HG03565 (cell line): ENCODE measurements around the gene GSTM3.
"Not testable (repeated sequence)": the region's sequence is repeated elsewhere in the genome, so short reads cannot be mapped to it uniquely, and the experiment has no call there.

ENCODE experiments used
- ATAC-seq: cut with Tn5 transposase; IDR thresholded peaks from one replicate; pipeline ENCODE4 v1.9.1; 2021; ENCODE audit warnings: mild to moderate bottlenecking, moderate library complexity; ENCODE audit not compliant: unreplicated experiment

The GSTM3 gene

DNA sequence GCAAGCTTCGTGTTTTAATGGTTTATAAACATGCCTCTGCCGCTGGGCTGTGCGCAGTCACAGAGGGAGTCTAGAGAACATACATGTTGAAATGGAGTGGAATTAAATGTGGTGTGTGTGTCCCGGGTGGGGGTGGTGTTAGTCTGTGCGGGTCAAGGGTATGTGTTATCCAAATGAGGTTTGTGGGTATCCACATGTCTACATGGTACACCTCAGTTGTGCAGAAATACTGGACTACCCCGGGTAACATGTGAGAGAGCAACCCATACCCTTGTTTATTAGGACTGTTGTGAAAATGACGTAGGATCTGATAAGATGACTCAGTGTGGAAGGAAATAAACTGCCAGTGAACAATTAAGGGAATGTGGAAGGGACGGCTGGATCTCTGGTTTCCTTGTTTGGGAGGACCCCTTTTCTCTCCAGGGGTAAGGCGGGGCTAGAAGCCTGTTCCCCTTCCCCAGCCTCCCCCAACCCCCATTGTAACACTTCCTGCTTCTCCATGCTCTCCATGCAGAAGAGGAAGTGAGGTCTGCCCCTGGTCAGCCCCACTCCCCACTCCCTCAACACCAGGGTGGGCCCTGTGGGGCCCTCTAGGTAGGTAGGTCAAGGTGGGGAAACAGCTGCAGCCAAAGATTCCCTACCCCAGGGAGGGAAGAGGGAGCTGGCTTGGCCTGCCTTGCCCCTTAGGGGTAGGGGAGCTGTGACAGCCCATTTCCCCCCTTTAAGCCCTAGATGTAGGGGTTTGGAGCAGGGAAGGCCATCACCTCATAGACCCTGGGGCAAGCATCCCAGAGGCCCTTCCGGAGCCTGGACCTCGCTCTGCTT is 22.2 kb upstream of the GSTM3 start:
- ATAC-seq: no peak

DNA sequence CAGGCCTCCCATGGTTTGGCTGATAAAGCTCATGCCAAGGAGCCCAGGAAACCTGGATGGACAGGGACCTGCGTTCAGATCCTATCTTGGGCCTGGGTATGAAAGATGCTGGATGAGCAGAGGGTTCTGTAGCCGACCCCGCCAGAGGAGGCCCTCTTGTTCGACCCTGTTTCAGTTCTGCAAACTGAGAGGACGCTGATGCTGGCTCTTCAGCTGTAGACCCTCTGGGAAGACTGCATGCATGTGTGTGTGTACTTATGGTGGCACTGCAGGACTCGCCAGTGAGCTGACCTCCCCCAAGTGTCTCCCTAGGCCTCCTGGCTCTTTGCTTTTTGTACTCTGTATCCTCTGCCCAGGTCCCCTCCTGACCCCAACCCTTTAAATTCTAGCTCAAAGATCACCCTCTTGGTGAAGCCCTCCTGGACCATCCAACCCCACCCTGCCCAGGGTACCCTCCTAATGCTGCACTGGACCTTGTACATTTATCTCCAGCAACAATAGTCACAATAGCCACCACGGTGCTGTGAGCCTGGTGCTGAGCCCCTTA is 21.3 kb upstream of the GSTM3 start:
- ATAC-seq: no peak

DNA sequence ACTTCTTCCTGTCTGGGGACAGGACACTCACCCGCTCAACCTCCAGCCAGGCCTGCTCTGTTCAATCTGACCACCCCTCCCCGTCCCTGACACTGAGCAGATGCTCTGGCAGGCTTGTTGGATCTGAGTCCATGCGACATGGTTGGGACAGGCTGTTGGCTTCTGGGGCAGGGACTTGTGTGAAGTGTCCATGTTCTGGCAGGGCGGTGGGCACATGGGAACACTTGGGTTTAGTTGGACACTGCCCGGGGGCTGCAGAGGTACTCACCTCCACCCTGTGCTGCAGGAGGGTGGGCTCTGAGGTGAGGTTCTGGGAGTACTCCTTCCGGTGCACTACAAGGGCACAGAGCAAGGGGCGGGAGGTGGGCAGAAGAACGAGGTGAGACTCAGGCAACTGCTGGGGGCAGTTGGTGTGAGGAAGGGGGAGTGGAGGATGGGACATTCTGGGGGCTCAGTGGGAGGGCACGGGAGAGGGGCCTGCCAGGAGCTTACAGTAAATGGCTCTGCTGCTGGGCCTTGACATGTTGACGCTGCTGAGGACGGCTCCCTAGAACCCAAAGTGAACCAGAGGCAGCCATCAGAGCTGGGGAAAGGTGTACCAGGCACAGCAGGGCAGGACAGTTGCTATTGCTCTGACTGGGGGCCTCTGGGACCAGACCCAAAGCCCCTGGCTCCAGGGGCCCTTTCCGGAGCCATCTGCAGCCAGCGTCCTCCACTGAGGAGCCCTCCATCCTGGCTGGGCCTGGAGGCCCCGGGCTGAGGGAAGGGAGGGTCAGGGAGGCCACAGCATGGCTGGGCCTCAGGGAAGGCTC is 20.6 kb upstream of the GSTM3 start:
- ATAC-seq: no peak

DNA sequence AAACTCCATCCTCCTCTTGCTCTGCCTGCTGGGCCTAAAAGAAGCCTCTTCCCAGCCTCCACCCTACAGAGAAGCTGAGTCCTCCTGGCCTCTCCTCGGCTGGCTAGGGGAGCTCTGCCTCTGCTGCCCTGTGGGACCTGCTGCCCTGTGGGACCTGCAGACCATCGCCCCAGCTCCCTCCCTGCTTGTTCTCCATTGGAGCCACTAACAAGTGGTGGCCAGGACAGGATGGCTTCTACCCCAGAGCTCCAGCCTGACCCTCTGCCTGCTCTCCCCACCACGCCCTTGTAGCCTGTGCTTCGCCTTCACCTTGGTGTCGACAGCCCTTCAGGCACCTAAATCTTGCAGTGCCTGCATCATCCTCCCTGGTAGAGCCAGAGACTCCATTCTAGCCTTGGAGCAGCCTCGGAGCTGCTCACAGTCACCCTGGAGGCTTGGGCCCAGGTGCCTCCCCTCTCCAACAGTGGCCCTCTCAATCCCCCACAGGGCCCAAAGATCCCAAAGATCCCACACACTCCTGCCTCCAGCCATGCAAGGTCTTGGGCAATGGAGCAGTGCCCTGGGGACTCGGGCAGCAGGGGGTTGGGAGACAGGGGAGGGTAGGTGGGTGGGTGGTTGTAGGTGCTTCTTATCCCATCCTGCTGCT is 19.9 kb upstream of the GSTM3 start:
- no peak for ATAC-seq

DNA sequence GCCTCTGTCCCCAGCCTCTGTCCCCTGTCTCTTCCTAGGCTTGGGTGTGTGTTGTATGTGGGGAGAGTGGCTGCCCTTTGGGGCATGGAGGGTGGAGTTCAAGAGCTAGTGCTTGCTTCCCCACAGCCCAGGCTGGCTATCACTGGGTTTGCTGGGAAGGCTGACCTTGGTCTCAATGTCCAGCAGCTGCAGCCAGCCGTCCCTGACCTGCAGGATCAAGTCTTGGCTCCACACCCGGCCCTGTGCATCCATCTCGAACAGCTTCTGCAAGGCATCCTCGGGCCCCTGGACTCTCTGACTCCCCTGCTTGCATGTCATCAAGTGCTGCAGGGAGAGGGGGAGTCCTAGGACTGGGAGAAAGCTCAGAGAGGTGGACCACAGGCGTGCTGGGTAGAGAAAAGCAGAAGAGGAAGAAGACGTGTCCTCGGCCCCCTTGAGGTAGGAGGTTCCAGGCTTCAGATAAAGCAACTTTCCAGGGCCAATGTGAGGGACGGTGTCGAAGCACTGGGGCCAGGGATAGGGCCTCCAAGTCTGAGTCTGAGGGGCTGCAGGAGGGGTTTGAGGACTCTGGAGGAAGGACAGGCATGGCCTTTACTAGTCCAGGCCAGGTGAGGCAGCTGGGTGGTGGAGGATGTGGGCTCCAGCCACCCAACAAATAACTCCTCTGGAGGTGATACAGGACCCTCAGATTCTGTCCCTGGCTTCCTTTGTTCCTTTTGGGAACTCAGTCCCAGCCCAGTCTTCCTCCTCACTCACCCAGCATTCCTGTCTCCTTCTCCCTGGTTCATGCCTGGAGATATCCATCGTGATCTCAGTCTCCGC is 18.9 kb upstream of the GSTM3 start:
- ATAC-seq: no peak

DNA sequence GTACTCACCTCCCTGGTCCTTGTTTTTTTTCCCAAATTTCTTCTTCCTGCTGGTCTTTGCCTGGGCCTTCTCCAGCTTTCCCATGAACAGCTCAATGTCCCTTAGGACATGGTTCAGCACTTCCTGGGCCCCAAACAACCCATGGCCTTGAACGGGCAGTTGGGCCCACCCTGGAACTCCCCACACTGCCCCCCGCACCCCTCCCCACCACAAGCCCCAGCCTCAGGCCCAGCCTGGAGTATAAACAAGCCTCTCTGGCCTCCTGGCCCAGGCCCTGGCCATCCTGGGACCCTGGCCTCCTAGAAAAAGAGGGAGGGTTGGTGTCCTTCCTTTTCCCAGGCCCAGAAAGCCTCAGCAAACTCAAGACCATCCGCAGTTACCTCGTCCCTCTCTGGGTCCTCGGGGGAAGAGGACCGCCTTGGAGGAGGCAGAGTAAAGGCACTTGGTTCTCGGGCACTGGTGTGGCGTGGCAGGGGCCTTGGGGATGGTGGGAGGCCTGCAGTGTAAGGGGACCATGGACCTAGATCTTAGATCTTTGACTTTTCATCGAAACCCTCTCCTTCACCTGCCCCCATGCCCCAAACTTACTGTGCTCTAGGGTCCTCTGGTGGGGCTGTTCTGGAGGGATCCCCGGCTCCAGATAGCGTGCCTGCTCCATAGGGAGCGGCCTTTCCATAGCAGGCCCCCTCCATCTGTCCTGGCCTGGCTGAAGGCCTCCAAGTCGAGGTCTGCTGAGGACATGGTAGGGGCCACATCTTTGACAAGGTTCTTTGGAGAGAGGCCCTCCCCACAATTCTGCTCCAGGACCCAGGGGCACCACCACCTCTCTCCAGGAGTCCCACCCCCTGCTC is 17.3 kb upstream of the GSTM3 start:
- no peak for ATAC-seq

DNA sequence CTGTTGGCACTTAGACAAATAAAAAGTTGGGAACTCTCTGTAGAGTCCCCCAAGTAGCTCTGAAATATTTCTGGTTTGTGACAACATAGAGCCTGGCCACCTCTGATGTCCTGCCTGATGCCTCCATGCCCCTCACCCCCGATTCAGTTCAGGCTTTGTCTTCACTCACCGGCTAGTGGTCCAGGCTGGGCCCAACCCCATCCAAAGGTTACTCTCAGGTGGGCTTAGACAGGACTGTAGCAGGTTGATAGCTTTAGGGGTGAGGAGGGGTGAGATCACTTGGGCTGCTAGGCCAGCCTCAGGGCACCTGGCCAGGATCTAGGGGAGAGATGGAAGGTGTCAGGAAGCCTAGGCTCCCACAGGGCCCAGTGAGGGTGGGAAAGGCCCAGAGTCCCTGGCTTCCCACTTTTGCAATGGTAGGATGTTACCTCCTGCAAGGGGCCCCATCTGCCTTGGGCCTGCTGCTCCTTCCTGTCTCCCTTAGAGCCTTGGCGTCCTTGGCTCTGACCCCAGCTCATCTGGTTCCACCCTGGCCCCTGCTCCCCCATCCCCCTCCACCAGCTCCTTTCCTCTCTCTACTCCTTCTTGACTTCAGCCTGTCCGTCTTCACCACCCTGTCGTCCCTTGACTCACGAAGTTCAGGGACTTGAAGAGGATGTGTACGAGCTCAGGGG is 16.1 kb upstream of the GSTM3 start:
- ATAC-seq: no peak

DNA sequence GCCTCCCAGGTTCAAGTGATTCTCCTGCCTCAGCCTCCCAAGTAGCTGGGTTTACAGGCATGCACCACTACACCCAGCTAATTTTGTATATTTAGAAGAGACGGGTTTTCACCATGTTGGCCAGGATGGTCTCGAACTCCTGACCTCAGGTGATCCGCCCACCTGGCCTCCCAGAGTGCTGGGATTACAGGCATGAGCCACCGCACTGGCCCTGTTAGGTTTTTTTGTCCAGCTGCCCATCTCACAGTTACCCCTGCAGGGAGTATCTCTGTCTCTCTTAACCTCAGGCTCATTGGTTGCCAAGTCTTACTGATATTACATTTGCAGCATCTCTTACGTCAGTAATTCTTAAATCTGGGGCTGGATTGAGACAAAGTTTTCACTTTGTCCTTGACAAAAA is 15.5 kb upstream of the GSTM3 start:
- not testable (repeated sequence) for ATAC-seq

DNA sequence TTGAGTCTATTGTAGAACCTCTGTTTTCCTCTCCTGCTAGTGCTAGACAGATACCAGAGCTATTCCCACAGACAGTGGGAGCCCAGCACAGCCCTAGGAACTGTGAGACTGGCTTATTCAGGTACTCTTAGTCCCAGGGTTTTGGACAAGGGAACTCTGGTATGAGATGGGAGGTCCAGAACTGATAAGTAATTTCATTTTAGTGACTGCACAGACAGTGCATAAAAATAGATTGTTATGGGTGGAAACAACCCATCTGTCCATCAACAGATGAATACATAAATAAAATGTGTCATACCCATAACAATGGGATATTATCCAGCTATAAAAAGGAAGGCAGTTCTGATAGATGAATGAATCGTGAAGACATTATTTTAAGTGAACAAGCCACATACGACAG is 13.9 kb upstream of the GSTM3 start:
- ATAC-seq: no peak

DNA sequence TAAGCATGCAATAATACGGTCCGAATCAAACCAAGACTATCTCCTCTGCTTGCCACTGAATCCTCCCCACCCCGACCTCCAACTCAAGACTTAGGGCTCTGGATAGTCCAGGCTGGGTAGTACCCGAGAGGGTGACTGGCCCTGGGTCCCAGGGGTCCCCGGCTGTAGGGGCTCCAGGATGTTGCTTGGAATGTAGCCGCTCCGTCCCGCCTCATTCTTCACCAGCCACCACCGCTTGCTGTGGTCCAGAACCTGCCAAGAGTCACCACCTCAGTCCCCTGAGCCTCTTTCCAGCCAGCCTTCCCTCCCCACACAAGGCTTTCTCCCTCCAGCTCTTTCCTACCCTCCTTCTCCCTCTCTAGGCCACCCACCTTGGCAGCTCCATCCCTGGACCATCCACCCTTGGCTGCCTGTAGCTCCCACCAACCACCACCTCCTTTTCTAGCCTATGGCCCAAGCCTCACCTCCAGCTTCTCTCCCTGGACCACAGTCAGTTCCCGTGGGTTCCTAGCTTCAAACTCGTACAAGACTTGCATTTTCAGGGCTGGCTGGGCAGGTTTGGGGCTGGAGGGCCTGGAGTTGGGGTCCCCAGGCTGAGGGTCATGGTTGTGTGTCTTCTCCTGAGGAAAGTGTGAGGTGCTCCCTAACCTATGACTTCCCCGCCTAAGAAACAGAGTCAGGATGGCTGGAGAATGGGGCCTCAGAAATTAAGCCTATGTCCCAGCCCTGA is 10.9 kb upstream of the GSTM3 start:
- ATAC-seq: no peak

DNA sequence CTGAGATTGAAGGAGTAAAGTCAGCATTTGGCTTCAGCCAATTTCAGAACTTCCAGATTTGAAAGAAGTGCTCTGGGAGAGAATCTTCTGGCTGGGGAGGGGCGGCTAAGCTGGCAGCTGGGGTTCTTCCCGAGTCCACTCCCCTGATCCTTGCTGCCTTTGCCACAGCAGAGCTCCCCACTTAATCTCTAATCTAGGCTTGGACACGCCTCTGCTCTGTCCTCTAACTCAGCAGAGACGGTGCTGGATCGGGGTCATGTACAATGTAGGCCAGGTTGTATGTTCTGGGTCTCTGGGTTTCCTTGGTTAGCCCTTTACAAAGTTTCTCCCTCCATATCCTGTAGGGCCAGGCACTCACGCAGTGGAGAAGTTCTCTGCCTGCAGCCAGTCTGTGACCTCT is 10.1 kb upstream of the GSTM3 start:
- no peak for ATAC-seq

DNA sequence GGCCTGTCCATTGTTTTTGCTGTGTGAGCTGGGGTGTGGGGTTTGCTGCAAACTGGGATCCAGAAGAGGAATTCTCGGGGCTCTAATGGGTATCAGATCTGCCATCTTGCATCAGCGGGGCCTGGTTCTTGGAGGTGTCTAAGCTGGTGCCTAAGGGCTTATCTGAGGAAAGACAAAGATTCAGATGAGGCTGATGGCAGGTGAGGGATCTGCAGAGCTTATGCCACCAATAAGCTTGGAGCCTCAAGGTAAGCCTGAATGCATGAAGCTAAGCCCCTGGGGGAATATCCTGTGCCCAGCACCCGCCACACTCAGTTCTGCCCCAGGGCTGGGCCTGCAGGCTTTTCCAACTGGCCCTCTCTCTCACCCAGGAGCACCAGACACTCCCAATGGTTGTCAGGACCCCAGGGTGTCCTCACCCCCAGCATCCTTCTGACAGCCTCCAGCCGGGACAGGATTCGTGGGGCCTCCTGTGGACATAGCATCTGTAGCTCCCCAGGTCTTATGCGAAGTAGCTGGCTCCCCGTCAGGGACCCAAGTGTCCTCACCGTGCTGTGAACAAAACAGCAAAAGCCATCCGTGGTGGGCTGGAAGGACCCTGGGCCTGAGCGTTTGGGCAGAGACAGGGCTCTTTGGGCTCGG is 9.5 kb upstream of the GSTM3 start:
- no peak for ATAC-seq

DNA sequence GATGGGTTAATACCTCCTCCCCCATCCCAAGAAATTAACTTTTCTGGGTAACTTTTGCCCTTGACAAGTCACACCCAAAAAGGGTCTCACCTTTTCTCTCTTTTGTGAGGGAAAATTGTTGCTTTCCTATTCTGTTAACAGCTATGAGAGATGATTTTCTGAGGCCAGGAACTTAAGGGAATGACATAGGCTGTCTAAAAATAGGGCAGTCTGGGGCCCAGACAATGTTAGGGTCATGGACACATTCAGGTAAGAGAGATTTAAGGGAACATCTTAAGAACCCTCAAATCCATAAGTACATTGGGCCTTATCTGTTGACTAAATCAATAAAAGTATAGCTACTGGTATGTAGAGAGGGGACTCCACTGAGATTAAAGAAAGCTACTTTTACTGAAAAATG is 8.4 kb upstream of the GSTM3 start:
- no peak for ATAC-seq

DNA sequence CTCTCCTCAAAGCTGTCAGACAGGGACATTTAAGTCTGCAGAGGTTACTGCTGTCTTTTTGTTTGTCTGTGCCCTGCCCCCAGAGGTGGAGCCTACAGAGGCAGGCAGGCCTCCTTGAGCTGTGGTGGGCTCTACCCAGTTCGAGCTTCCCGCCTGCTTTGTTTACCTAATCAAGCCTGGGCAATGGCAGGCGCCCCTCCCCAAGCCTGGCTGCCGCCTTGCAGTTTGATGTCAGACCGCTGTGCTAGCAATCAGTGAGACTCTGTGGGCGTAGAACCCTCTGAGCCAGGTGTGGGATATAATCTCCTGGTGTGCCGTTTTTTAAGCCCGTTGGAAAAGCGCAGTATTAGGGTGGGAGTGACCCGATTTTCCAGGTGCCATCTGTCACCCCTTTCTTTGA is 7.5 kb upstream of the GSTM3 start:
- ATAC-seq: not testable (repeated sequence)

DNA sequence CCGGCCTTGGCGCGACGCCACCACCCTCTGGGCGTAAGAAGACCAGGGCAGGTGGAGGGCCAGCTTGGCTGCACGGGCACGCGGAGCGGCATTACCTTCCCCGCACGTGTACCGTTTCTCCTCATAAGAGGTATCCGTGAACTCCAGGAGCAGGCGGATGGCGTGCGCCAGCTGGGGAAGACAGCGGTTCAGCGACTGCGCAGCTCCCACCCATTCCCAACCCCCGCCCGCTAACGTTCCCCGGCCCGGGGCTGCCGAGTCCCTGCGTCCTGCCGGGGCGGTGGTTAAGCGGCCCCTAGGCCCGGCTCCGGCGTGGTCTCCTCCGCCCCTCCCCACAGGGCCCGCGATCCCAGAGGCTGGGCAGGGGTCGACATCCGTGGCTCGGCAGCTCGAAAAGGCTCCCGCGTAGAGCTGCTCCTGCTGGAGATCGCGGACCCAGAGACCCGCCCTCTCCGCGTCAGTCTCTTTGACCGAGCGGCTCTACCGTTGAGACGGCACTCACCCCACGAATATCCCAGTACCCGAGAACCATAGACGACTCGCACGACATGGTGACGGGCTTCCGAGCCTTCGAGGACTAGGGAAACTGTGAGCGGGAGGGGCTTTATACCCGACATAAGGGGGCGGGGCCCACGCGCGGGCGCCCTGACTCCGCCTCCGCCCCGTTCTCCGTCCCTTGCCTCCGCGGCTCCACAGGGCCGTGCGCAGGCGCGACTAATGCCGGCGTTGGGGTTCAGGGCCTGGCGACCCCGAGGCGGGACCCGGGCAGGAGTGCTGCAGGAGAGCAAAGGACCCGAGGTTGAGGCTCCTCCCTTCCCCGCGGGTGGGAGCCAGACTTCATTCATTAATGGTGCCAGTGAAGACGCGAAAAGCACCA is 862 bp downstream of the GSTM3 start:
- ATAC-seq: no peak

DNA sequence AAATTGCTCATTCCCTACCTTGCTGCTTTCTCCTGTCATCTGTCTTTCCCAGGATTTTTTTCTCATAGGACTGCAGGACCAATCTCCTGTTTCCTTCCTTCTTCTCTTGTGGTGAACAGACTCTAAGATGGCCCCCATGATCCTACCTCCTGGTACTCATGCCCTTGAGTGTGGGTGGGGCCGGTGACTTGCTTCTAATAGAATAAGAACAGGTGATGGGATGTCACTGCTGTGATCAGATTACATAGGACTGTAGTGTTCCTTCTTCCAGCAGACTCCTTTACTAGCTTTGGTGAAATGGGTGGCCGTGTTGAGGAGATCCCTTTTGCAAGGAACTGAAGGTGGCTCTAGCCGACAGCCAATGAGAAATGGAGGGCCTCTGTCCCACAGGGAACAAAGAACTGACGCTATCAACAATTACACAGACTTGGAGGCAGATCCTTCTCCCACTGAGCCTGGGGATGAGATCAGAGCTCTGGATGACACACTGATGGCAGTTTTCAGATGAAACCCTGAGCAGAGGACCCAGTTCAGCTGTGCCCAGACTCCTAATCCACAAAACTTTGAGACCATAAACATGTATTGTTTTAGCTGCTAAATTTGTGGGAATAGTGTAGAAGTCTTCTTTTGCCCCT is 7.5 kb downstream of the GSTM3 start:
- no peak for ATAC-seq
